Measurements from ENCODE around the gene SLC1A5. TPM values are rescaled to one million over a fixed set of nuclear protein-coding genes. Genes with fewer than 3 reads are reported as not detected.

The SLC1A5 gene
- 181 and 284 TPM in 2 replicates for total RNA-seq

DNA sequence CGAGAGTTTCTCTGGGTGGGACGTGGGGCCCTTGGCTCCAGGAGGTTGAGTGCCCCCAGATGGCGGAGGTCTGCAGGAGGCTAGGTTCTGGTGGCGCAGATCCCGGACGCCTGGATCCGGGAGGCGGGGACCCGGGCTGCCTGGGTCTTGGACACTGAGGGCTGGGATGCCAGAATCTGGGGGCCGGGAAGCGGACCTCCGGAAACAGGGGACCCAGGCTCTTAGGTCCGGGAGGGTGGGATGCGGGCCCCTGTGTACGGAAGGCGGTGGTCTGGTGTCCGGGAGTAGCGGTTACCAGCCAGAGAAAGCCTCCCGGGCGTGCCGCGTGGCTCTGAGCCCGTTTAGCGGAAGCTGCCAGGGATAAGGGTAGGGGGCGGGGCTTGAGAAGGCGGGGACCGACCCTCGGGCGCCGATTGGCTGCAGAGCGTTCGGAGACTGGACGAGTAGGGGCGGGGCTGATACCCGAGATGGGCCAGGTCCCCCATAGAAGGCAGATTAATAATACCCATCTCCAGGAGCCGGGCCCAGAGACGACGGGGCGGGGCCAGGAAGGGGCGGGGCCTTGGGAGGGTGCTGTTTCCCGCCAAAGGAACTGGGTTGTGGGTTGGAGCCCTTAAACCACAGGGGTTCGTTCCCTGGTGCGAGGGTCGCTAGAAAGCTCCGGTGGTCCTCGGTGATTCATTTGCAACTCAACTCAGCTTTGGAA, at the start of gene SLC1A5:
Gene SLC1A5, minus strand, starts transcription at position 333 of the 706 bp plus-strand sequence. CDS start 629 bp downstream, outside the sequence.

DNA sequence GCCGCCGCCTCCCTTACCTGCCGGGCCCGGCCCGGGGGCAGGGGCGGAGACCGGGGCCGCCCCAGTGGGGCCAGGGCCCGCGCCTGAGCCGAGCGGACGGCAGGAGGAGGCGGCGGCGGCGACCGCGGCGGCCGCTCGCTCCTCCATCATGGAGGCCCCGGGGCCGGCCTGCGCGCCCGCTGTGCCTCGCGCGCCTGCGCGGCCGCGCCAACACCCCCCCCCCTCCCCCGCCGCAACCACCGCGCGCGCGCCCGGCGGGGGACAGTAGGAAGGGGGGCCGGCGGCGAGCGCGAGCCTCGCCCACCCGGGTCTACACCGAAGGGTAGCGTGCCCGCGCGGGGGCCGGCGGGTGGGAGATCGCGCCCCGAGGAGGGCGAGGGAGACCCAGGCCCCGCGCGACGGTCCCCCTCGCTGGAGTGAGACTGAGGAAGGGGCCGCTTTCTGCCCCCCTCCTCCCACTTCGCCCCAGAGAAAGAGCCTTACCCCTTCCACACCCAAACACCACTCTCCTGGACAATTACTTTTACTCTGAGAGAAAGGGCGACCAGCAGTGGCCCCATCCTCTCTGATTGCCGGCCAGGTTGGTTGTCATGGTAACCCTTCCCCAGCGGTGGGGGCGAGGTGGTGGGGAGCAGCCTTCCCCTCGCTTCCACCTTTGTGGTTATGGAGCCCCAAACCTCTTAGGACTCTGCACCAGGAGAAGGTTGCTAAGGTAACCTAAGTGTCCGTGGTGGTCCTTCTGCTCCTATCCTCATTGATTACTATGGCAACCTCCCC, 41.9 kb downstream of the SLC1A5 start, which contains the start of gene STRN4:
Gene STRN4, minus strand, starts transcription at position 170 of the 777 bp plus-strand sequence. Its CDS starts 20 bp downstream, at position 150.

DNA sequence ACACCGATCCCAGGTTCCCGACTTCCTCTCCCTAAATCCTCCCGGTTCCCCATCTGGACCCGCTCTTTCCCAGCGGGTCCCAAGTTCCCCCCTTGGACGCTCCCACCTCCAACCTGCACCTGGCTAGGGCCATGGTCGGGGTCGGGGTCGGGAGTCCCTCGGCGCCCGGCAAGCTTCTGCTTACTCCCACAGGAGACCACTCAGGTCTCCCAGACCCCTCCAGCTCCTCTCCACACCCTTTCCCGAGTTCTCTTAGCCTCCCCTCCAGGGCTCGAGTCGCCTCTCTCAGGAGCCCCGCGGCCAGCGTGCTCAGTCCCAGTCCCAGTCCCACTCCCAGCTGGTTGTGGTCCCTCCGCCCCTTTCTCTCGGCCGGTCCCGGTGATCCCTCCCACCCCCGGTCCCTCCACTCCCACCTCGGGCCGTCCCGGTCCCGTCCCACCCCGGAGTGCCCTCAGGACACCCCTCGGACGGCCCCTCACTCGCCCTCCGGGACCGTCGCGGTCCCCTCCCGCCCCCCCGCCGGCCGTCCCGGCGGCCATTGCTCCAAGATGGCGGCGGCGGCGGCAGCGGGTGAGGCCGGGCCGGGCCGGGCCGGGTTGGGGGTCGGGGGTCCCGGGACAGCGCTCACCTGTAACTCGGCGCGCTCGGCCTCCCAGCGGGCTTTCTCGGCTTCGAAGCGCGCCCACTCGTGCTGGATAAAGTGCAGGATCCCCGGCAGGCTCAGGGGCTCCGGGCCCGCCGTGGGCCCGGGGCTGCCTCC, 42.7 kb downstream of the SLC1A5 start, which contains the start of gene FKRP:
Gene FKRP, plus strand, starts transcription at position 537 of the 760 bp plus-strand sequence. CDS start 9,394 bp downstream, outside the sequence.

Other genes starting within 250 kb of the SLC1A5 start
- gene CALM3, start 187.3 kb downstream of the SLC1A5 start, total RNA-seq, result 133 and 212 TPM in 2 replicates
- 1.0 TPM in 1 of 2 replicates, not detected in the other for gene PTGIR, start 163.5 kb downstream of the SLC1A5 start, total RNA-seq
- gene GNG8, start 152.4 kb downstream of the SLC1A5 start, total RNA-seq, result not detected in 2 replicates
- 0.33 and 1.8 TPM in 2 replicates for gene DACT3, start 127.4 kb downstream of the SLC1A5 start, total RNA-seq
- 29.7 and 34.5 TPM in 2 replicates for gene PRKD2, start 71.5 kb downstream of the SLC1A5 start, total RNA-seq
- 18.4 and 22.8 TPM in 2 replicates for gene FKRP, start 42.5 kb downstream of the SLC1A5 start, total RNA-seq
- gene STRN4, start 42.1 kb downstream of the SLC1A5 start, total RNA-seq, result 97.3 and 109 TPM in 2 replicates
- 208 and 285 TPM in 2 replicates for gene AP2S1, start 62.3 kb upstream of the SLC1A5 start, total RNA-seq
- 27.5 and 32.1 TPM in 2 replicates for gene ARHGAP35, start 72.4 kb upstream of the SLC1A5 start, total RNA-seq
- 0.16 and 1.0 TPM in 2 replicates for gene NPAS1, start 231.2 kb upstream of the SLC1A5 start, total RNA-seq